Breast epithelium (tissue), 3 donors: ENCODE measurements around the gene ZSCAN1.

Source experiments
- POLR2A ChIP-seq: fragments of 450-650 bp; IDR thresholded peaks from one replicate; pipeline ENCODE4 v1.6.1; 2016; ENCODE audit warnings: antibody characterized with exemption, mild to moderate bottlenecking, moderate library complexity
- POLR2AphosphoS5 ChIP-seq, 3 donors: sonication (generic); formaldehyde crosslinking; IDR thresholded peaks; one replicate each; pipeline ENCODE4 v1.6.1; 2017; ENCODE audit warnings: antibody characterized with exemption in 3 of 3
- TF ChIP-seq, protein P1 (sequence below), 3 donors: fragments of 450-650 bp; IDR thresholded peaks; one replicate each; pipeline ENCODE4 v1.5.1; 2016 to 2017; ENCODE audit warnings: antibody characterized with exemption in 3 of 3, mild to moderate bottlenecking in 3 of 3, moderate library complexity in 3 of 3

- TF ChIP-seq POLR2A (no peak), POLR2AphosphoS5 (IDR thresholded peaks at IDR 0.05) (no peak)
- TF ChIP-seq, protein P1, sequence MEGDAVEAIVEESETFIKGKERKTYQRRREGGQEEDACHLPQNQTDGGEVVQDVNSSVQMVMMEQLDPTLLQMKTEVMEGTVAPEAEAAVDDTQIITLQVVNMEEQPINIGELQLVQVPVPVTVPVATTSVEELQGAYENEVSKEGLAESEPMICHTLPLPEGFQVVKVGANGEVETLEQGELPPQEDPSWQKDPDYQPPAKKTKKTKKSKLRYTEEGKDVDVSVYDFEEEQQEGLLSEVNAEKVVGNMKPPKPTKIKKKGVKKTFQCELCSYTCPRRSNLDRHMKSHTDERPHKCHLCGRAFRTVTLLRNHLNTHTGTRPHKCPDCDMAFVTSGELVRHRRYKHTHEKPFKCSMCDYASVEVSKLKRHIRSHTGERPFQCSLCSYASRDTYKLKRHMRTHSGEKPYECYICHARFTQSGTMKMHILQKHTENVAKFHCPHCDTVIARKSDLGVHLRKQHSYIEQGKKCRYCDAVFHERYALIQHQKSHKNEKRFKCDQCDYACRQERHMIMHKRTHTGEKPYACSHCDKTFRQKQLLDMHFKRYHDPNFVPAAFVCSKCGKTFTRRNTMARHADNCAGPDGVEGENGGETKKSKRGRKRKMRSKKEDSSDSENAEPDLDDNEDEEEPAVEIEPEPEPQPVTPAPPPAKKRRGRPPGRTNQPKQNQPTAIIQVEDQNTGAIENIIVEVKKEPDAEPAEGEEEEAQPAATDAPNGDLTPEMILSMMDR (IDR thresholded peaks at IDR 0.05), result no peak
Measured at GRCh38 chr19:58089846-58090245, 56.0 kb downstream of the ZSCAN1 start.
